Effector CD4-positive, alpha-beta T cell (primary cell): ENCODE data around the gene CLEC7A.

ENCODE experiments used
- DNase-seq: peaks from one replicate; pipeline ENCODE4 v3.0.0-alpha.2; 2020

Gene CLEC7A

GRCh38 chr12:10136637-10137205 is 6.7 kb upstream of the CLEC7A start:
- DNase-seq, result no peak

GRCh38 chr12:10135126-10135525 is 5.1 kb upstream of the CLEC7A start:
- no peak for DNase-seq

GRCh38 chr12:10132850-10133370 is 2.9 kb upstream of the CLEC7A start:
- DNase-seq, result no peak

- DNase-seq, result no peak
Observed at GRCh38 chr12:10131111-10131690, 1.2 kb upstream of the CLEC7A start.

GRCh38 chr12:10128687-10129086 is 1.3 kb downstream of the CLEC7A start:
- DNase-seq, result no peak

- DNase-seq, result no peak
Observed at GRCh38 chr12:10126413-10126812, 3.6 kb downstream of the CLEC7A start.

- no peak for DNase-seq
Observed at GRCh38 chr12:10122689-10123088, 7.3 kb downstream of the CLEC7A start.

GRCh38 chr12:10121278-10121677 is 8.7 kb downstream of the CLEC7A start:
- no peak for DNase-seq

GRCh38 chr12:10119066-10119465 is 10.9 kb downstream of the CLEC7A start:
- DNase-seq, result no peak

GRCh38 chr12:10115890-10116289 is 14.1 kb downstream of the CLEC7A start:
- no peak for DNase-seq

- no peak for DNase-seq
Observed at GRCh38 chr12:10115311-10115710, 14.7 kb downstream of the CLEC7A start.

GRCh38 chr12:10113920-10114319 is 16.1 kb downstream of the CLEC7A start:
- no peak for DNase-seq

- DNase-seq, result no peak
Observed at GRCh38 chr12:10113075-10113474, 16.9 kb downstream of the CLEC7A start.

- DNase-seq, result no peak
Observed at GRCh38 chr12:10111451-10111850, 18.5 kb downstream of the CLEC7A start.

- DNase-seq, result no peak
Observed at GRCh38 chr12:10110256-10110844, 19.6 kb downstream of the CLEC7A start.

GRCh38 chr12:10102322-10102721 is 27.7 kb downstream of the CLEC7A start:
- DNase-seq, result no peak

- no peak for DNase-seq
Observed at GRCh38 chr12:10101648-10102220, 28.3 kb downstream of the CLEC7A start.

- DNase-seq, result no peak
Observed at GRCh38 chr12:10101042-10101579, 28.9 kb downstream of the CLEC7A start.

GRCh38 chr12:10098791-10099190 is 31.2 kb downstream of the CLEC7A start, which contains the start of gene CLEC1A:
CLEC1A (minus strand) TSS chr12:10098985; CDS start chr12:10098922, 63 bp downstream.
- no peak for DNase-seq

- no peak for DNase-seq
Observed at GRCh38 chr12:10097521-10097920, 32.5 kb downstream of the CLEC7A start.

- DNase-seq, result no peak
Observed at GRCh38 chr12:10095971-10096370, 34.0 kb downstream of the CLEC7A start.

GRCh38 chr12:10094646-10095395 is 35.2 kb downstream of the CLEC7A start:
- DNase-seq, result no peak
